D721Med (cell line): ENCODE data around the gene TSPEAR.
"Not testable (repeated sequence)": the region's sequence is repeated elsewhere in the genome, so short reads cannot be mapped to it uniquely, and the experiment has no call there.

ENCODE experiments used
- DNase-seq: peaks from one replicate; pipeline ENCODE4 v3.0.0; 2011; ENCODE audit warnings: low spot score; ENCODE audit not compliant: insufficient read length
- FAIRE-seq: peaks from 2 replicates; lab custom pipeline; 2011; peaks lifted over from hg19 to GRCh38; lab: Jason Lieb, UNC
- CTCF ChIP-seq: IDR thresholded peaks from 2 replicates; pipeline ENCODE4 v1.5.1; 2012; ENCODE audit warnings: mild to moderate bottlenecking, control low read depth; ENCODE audit not compliant: insufficient read depth; ENCODE audit errors: missing control alignments

The TSPEAR gene

GRCh38 chr21:44558695-44559094, 152.7 kb downstream of the TSPEAR start, which contains the start of gene KRTAP10-3:
Gene KRTAP10-3, minus strand, starts transcription at chr21:44558795. Its CDS starts 80 bp downstream, at chr21:44558715.
- FAIRE-seq (no peak), DNase-seq (no peak)
- TF ChIP-seq CTCF: no peak

GRCh38 chr21:44558329-44558675, 153.1 kb downstream of the TSPEAR start:
- not testable (repeated sequence) for FAIRE-seq

GRCh38 chr21:44557491-44558328, 153.7 kb downstream of the TSPEAR start:
- FAIRE-seq (no peak), DNase-seq (no peak)
- no peak for TF ChIP-seq CTCF

More at GRCh38 chr21:44558329-44558675, 153.1 kb downstream of the TSPEAR start:
- DNase-seq: not testable (repeated sequence)

- DNase-seq: no peak
- no peak for FAIRE-seq
- TF ChIP-seq CTCF: no peak
These were observed 154.5 kb downstream of the TSPEAR start for GRCh38 chr21:44556879-44557278.

GRCh38 chr21:44555200-44555875, 156.0 kb downstream of the TSPEAR start:
- no peak for FAIRE-seq
- no peak for DNase-seq
- TF ChIP-seq CTCF: no peak

- FAIRE-seq (no peak), DNase-seq (no peak)
- no peak for TF ChIP-seq CTCF
These were observed 158.7 kb downstream of the TSPEAR start for GRCh38 chr21:44552681-44553080.

- no peak for DNase-seq
- no peak for TF ChIP-seq CTCF
- no peak for FAIRE-seq
These were observed 159.2 kb downstream of the TSPEAR start for GRCh38 chr21:44552136-44552535.
